ENCODE measurements around the gene ATP8A2.

Gene ATP8A2

DNA sequence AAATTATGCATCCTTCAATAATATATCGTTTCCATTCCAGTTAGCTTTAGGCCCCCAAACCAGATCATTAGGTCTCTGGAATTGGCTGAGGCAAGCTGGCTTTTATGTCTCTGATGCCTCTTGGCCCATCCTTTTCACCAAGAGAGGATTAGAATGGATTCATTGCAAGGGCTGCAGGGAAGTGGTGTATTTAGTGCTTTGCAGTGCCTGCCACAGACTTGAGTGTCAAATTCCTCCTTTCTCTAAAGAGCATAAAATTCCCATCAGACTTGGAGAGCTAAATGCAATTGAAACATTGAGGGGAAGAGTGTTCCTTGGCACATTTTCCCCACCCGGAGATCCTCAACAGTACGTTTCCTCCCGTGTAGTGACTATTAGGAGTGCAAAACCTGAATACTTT lies 302.6 kb downstream of the ATP8A2 start:
- DNase-seq (ENCODE audit: low read depth) = no peak
- TF ChIP-seq CTCF (conservative IDR thresholded peaks at IDR 0.05; ENCODE audit: low read depth, low read length) = no peak
- no peak overlapping the region for H3K4me3 ChIP-seq (ENCODE audit: low read depth, low read length)

GRCh38 chr13:25675060-25675459 lies 303.3 kb downstream of the ATP8A2 start:
- TF ChIP-seq CTCF (conservative IDR thresholded peaks at IDR 0.05; ENCODE audit: low read depth, low read length) = no peak
- H3K4me3 ChIP-seq (ENCODE audit: low read depth, low read length) = no peak overlapping the region

DNA sequence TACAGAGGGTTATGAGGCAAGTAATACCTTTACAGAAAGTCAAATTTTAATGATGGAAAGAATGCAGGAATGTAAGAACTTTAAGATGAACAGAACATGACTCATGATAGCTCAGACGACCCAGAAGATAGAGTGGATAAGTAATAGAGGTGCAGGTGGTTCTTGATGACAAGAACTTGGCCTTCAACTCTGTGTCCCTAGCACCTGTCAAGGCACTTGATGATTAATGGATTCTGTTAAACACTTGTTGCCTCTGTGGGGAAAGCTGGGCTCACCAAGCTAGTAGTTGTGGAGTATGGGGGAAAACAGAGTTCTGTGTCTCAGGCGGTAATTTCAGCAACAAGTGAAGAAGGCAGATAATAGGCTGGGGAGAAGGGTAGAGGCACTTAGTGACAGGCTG lies 306.2 kb downstream of the ATP8A2 start:
- no peak for DNase-seq (ENCODE audit: low read depth)
- no peak overlapping the region for H3K4me3 ChIP-seq (ENCODE audit: low read depth, low read length)
- TF ChIP-seq CTCF (conservative IDR thresholded peaks at IDR 0.05; ENCODE audit: low read depth, low read length) = no peak

More at GRCh38 chr13:25675060-25675459, 303.3 kb downstream of the ATP8A2 start:
- no peak for DNase-seq (ENCODE audit: low read depth)

DNA sequence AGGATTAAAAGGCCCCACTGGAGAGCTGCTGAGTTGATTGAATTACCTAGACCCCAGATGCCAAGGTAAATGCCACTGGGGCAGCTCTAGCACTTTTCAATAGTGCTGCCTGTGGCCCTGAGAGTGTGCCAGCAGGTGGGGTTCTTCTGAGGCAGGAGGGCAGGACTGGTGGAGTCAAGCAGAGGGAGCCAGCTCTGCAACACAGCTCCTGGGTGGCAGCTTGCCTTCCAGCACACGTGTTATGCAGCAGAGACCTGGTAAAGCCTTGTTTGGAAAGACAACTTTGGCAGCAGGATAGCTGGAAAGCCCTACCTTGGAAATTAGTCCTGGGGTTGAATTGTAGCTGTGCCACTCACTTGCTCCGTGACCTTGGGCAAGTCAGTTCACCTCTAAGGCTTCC lies 306.6 kb downstream of the ATP8A2 start:
- no peak for TF ChIP-seq CTCF (conservative IDR thresholded peaks at IDR 0.05; ENCODE audit: low read depth, low read length)
- DNase-seq (ENCODE audit: low read depth) = no peak

DNA sequence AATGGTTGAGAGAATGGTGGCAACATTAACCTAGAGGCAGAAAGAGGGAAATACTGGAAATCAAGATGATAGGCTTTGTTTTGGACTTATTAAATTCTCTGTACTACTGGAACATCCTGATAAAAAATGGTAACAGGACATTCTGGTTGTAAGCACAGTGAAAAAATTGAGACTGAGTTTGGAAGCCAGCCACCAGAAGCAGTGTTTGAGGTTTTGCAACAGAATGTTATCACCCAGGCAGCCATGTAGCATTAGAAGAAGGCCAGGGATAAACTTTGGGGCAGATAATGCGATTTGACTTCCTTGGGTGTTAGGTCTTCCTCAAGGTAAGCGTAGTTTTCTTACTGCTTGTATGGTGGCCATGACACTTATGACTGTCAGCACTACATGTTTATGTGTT lies 307.4 kb downstream of the ATP8A2 start:
- no peak for TF ChIP-seq CTCF (conservative IDR thresholded peaks at IDR 0.05; ENCODE audit: low read depth, low read length)
- H3K4me3 ChIP-seq (ENCODE audit: low read depth, low read length) = no peak overlapping the region
- peak; percentile 57 for DNase-seq (ENCODE audit: low read depth)

More for the DNA sequence above, 306.6 kb downstream of the ATP8A2 start:
- H3K4me3 ChIP-seq (ENCODE audit: low read depth, low read length) = no peak overlapping the region

DNA sequence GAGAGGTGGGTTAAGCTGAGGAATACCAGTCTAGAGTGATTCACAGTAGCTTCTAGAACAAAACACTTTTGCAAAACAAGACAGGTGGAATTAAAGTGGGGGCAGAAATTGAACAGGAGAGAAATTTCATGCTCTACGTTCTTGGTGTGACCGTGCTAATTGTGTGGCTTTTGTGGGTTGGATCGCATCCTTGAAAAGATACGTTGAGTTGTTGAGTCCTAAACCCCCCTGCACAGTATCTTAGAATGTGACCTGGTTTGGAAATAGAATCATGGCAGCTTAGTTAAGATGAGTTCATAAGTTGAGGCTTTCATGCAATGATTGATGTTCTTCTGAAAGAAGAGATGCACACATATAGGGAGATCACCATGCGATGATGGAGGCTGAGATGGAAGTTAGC lies 308.2 kb downstream of the ATP8A2 start:
- H3K4me3 ChIP-seq (ENCODE audit: low read depth, low read length) = no peak overlapping the region
- DNase-seq (ENCODE audit: low read depth) = no peak

More for the DNA sequence above, 308.2 kb downstream of the ATP8A2 start:
- no peak for TF ChIP-seq CTCF (conservative IDR thresholded peaks at IDR 0.05; ENCODE audit: low read depth, low read length)

Measured in choroid plexus epithelial cell (primary cell).